IPS DF 19.7 (cell line): ENCODE results near the gene MLXIPL.
"Not testable (repeated sequence)": the region's sequence is repeated elsewhere in the genome, so short reads cannot be mapped to it uniquely, and the experiment has no call there.

Experiments used
- DNase-seq: peaks from one replicate; pipeline ENCODE4 v3.0.0-alpha.2; 2013; ENCODE audit warnings: low read depth, low spot score

Gene MLXIPL

GRCh38 chr7:73645643-73646174, 21.4 kb upstream of the MLXIPL start:
- no peak for DNase-seq

DNA sequence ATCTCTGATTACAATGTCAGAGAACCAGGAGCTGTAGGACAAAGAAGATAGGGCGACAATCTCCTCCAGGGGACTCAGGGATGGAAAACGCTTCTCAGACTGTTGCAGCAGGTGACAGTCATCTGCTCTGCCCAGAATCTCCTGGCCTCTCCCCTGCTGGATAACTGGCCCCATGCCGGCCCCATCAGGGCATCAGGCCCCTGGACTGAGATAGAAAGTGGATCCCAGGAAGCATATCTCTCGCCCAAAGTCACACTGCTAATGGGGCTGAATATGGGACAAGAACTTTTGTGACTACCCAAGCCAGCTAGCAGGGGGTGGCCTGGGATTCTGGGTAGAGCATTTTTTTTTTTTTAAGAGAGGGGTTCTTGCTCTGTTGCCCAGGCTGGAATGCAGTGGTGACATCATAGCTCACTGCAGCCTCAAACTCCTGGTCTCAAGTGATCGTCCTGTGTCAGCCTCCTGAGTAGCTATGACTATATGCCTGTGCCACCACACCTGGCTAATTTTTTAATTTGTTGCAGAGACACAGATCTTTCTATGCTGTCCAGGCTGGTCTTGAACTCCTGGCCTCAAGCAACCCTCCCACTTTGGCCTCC, 20.5 kb upstream of the MLXIPL start:
- DNase-seq = no peak

DNA sequence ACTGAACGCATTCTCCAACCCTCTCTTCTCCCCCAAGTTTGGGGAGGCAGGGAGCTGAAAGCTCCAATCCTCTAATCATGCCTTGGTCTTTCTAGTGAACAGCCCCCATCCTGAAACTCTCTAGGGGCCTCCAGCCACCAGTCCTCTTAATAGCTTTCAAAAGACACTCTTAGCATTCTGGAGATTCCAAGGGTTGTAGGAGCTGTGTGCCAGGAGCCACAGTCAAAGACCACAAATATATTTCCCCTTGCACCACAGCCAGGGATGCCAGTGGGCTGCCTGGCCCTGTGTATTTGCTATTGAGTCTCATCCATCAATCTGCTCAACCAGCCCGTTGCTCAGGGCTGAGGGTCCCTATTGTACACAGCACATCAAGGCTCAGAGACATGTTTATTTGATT, 18.5 kb upstream of the MLXIPL start:
- DNase-seq = no peak

DNA sequence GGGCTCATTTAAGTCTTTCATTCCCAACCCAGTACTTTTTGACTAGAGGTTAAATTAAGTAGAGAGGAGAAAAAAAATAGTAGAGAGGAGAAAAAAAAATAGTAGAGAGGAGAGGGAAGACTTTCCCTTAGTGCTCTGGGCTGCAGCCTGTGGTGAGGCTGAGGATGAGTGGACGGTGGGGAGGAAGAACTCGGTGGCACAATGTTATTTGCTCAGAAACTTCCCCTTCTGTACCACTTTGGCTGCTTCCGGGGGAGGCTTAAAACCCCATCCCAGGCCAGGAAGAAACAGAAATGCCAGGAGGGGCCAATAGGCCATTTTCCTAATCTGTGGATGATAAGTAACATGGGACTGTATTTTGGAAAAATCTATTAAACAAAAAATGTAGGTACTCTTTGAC, 14.6 kb upstream of the MLXIPL start:
- DNase-seq = no peak

GRCh38 chr7:73635428-73636200, 11.3 kb upstream of the MLXIPL start:
- DNase-seq = no peak

DNA sequence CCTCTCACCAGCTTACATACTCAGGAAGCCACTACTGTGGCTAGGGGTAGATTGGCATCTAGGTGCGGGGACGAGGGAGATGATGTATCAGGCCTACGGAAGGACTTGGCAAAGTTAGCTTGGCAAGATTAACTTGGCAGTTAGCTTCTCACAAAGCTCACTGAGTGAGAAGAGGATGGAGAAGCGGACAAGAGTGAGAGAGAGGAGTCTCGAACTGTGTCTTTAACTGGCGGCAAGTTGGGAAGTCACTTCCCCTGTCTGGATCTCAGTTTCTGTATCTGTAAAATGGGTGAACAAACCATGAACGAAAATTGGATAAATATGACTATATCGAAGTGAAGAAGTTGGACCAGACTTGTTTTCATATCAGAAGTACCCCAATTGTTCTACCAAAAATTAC, 9.5 kb upstream of the MLXIPL start:
- DNase-seq = no peak

- DNase-seq = no peak
Observed at GRCh38 chr7:73633323-73633722, 9.0 kb upstream of the MLXIPL start.

DNA sequence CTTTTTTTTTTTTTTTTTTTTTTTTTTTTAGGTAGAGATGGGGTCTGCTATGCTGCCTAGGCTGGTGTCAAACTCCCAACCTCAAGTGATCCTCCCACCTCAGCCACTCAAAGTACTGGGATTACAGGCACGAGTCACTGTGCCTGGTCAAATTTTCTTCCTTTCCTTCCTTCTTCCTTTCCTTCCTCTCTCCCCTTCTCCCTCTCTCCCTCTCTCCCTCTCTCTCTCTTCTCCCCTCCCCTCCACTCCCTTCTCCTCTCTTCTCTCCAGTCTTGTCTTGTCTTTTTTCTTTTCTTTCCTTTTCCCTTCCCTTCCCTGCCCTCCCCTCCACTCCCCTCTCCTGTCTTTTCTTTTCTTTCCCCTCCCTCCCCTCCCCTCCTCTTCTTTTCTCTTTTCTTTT, 7.2 kb upstream of the MLXIPL start:
- no peak for DNase-seq

DNA sequence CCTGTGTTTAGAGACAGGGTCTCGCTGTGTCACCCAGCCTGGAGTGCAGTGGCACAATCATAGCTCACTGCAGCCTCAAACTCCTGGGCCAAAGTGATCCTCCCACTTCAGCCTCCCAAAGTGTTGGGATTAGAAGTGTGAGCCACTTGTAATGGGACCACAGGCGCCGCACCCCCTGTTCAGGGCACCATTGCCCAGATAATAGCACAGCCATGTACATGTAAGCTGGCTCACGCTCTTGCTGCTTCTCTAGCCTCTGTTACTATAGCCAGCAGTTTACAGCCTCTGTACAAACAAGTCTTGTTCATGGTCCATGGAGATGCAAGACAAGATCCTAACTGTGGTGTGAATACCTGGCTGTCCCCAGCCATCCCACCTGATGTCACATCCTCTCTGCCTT, 4.2 kb upstream of the MLXIPL start:
- DNase-seq = no peak

GRCh38 chr7:73626814-73627213, 2.5 kb upstream of the MLXIPL start:
- no peak for DNase-seq

DNA sequence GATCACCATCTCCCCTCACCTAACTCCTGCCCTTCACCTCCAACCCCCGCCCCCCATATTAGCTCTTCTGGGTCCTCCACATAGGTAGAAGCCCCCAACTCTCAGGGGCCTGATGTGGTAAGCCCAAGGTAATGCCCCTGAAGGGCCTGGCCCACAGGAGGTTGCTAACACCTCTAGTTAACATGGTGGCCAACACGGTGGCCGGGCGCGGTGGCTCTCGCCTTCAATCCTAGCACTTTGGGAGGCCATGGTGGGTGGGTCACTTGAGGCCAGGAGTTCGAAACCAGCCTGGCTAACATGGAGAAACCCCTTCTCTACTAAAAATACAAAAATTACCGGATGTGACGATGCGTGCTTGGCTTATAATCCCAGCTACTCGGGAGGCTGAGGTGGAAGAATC, 954 bp upstream of the MLXIPL start:
- DNase-seq = no peak

DNA sequence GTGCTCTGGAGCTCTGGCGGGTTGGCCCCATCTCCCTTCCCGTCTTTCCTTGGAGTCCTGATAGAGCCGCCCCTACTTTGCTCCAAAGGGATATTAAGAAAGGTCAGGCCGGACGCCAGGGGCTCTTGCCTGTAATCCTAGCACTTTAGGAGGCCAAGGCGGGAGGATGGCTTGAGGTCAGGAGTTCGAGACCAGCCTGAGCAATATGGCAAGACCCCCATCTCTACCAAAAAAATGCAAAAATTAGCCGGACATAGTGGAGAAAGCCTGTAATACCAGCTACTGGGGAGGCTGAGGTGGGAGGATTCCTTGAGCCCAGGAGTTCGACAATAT, 313 bp upstream of the MLXIPL start:
- DNase-seq = no peak

DNA sequence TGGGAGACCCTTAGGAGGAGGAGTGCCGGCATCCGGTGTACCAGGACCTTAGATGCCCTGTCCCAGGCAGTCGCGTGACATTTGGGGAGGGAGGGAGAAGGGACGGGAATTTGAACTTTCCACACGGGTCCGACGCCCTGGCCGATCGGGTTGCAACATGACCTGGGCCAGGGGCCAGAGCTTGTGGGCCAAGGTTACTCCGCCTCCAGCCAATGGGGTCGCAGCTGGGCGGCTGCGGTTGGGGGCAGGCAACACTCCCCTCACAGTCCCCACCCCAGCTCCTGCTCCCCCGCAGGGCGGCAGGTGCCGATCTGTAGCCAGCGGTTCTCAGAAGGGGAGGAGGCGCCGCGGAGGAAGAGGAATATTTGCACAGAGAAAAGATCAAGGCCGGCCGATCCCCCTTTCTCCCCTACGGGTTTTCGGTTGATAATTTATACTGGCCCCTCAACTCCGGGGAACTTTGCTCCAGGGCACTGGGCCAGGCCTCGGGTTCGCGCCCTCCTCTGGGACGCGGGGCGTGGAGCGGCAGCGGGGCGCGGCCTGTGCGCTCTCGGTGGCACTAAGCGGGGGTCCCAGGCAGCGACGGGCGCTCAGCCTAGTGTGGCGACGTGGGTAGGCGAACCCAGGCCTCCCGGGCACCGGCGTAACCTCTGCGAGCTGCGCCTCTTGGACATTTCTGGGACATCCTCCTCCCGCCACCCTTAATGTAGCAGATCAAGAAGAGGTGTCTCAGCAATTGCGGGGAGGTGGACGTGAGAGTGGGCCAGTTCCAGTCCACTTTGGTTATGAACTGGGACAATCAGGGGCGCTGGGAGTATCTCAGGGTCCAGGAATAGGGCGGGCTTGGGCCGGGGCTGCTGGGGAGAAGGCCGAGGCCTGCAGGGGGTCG, 1.2 kb downstream of the MLXIPL start:
- peak; percentile 83 for DNase-seq

DNA sequence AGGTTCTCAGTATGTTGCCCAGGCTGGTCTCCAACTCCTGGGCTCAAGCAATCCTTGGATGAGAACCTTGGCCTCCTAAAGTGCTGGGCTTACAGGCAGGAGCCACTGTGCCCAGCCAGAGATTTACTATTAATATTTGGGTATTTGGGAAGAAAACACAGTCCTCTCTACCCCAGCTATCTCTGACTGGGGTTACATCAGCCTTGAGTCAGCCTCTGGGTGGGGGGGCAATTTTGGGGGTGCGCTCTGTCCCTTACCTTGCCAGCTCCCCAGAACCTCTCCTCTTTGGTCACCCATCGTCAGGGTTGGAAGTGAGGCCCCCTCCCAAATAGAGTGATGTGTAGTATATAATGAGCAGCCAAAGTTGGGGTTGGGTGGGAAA, 1.8 kb downstream of the MLXIPL start:
- no peak for DNase-seq

DNA sequence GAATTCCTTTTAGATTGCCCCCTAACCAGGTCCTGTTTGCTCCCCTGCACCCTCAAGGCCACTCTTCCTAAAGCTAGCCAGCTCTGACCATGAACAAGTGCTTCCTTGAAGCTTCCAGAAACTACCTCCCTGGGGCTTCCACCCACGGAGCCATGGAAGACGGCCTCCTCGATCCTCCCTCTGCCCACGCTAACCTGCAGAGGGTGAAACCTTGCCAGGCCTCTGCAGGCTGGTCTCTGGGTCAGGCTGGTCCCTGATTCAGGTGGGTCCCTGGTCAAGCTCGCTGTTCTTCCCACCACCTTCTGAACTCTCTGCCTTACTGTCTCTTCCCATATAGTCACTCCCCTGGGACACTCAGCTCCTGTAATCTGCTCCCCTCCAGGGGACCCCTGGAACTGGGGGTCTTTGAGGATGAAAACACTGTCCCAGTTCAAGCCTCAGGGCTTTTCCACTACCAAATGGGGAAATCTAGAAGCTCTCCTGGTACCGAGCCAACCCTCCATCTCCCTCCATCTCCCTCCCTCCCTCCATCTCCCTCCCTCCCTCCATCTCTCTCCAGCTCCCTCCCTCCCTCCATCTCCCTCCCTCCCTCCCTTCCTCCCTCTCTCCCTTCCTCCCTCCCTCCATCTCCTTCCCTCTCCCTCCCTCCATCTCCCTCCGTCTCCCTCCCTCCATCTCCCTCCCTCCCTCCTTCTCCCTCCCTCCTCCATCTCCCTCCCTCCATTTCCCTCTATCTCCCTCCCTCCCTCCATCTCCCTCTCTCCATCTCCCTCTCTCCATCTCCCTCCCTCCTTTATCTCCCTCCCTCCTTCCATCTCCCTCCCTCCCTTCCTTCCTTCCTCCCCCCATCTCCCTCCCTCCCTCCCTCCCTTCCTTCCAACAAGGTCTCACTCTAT, 2.9 kb downstream of the MLXIPL start:
- DNase-seq = no peak

- not testable (repeated sequence) for DNase-seq
Observed at GRCh38 chr7:73619394-73619793, 4.9 kb downstream of the MLXIPL start.

DNA sequence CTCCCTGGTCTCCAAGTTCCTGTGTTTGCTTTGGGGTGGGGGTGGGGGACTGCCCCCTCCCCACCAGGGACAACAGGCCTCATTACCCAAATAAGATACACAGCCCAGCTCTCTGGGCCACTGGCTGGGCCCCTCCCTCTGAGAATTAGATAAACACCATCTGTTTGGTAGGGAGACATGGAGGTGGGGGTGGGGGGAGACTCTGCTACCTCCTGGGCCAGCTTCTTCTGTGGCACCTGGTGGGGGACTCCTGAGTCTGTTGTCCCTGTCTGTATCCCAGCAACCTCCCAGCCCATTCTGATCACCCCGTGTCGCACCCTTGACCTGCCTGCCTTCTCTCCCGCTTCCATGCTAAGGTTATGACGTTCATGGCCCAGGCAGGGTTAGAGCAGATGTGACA, 5.8 kb downstream of the MLXIPL start:
- DNase-seq = no peak

GRCh38 chr7:73617520-73617919, 6.8 kb downstream of the MLXIPL start:
- not testable (repeated sequence) for DNase-seq

DNA sequence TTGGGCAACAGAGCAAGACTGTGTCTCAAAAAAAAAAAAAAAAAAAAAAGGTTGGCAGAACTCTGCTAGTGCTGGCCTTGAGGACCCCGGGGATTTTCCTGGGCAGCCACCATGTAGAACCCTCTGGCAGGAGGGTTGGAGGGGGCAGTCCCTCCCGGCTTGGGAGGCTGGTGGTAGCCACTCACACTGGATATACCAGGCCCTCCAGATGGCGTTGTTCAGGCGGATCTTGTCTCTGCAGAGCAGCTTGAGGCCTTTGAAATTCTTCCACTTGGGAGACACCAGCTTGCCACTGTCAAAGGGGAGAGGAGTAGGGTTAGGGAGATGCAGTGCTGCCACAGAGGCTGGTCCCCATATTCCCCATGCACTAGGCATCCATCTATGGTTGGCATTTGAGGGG, 8.4 kb downstream of the MLXIPL start:
- DNase-seq = no peak

DNA sequence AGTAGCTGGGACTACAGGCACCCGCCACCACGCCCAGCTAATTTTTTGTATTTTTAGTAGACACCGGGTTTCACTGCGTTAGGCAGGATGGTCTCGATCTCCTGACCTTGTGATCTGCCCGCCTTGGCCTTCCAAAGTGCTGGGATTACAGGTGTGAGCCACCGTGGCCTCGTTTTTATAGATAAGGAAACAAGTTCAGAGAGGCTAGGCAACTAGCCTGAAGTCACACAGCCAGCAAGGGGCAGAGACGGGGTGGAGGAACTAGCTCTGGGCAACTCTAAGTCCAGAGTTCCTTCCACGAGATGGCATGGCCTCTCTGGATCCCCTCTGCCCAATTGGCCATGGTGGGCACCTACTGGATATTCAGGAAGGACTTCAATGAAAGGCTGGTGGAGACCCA, 9.4 kb downstream of the MLXIPL start:
- DNase-seq = not testable (repeated sequence)

DNA sequence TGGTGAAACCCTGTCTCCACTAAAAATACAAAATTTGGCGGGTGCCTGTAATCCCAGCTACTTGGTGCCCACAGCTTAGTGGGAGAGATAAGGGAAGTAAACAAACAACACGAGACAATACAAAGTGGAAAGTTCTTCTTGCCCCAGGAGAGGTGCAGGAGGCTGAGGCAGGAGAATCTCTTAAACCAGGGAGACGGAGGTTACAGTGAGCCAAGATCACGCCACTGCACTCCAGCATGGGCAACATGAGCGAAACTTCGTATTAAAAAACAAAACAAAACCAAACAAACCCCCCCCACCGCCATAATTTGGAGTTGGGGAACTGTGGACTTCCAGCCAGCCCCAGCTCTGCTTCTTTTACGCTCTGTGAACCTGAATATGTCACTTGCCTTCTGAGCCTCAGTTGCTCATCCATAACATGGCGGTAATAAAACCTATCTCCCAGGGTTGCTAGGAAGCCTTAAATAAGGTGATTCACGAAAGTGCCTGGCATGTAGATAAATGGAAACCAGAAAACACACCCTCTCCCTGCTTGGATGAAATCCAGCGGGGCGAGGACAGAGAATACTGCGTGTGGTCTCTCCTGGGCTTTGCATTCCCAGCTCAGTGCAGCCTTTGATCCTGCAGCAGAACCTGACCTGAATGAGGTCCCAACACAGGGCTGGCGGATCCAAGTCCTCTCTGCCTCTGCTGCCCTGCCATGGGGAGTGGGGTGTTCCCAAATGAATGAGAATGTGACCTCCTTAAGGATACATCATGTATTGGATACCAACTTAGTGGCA, 10.2 kb downstream of the MLXIPL start:
- DNase-seq = no peak
